C4-2B (cell line): Measurements from ENCODE around the gene TRAF1.

ENCODE experiments used
- CTCF ChIP-seq: fragments of 450-650 bp; conservative IDR thresholded peaks from 2 replicates; pipeline ENCODE4 v1.5.1; 2017; ENCODE audit warnings: mild to moderate bottlenecking
- ZFX ChIP-seq: fragments of 450-650 bp; IDR thresholded peaks from 2 replicates; pipeline ENCODE4 v1.6.1; 2017

- no peak for TF ChIP-seq CTCF
- TF ChIP-seq ZFX, result no peak
Measured at GRCh38 chr9:120928483-120929228, 2.1 kb upstream of the TRAF1 start.
